HG02623 (cell line): ENCODE results near the gene FOXJ3.

Experiments
- ATAC-seq: cut with Tn5 transposase; IDR thresholded peaks from one replicate; pipeline ENCODE4 v1.9.1; 2021; ENCODE audit warnings: moderate library complexity; ENCODE audit not compliant: unreplicated experiment

Gene FOXJ3

GRCh38 chr1:42311897-42312296 lies 23.1 kb downstream of the FOXJ3 start:
- no peak for ATAC-seq

- no peak for ATAC-seq
Observed at GRCh38 chr1:42311138-42311537, 23.9 kb downstream of the FOXJ3 start.

DNA sequence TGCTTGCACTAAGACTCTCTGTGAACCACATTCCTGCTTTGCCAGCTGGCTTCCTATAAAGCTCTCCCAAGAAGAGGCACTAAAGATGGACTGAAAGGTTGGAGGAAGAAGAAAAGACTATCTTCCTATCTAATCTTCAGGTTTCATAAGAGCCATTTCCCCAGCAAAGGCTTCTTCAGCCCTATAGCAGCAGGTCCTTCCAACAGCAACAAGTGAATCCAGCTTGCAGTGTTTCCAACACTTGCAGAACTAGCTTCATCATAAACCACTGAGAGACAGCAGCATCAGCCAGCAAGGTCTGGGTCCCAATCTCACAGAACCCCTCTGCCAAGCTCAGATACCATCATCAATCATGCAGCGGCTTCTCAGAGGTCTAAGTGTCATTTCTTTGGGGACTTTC lies 28.1 kb downstream of the FOXJ3 start:
- ATAC-seq: no peak

DNA sequence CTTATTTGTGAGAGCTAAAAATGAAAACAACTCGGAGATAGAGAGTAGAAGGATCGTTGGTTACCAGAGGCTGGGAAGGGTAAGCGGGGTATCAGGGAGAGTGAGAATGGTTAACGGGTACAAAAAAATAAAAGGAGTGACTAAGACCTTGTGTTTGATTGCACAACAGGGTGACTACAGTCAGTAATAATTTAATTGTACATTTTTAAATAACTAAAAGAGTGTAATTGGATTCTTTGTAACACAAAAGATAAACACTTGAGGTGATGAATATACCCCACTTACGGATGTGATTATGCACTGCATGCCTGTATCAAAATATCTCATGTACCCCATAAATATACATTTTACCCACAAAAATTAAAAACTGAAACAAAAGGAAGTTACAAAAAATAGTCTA lies 29.4 kb downstream of the FOXJ3 start:
- ATAC-seq: no peak

GRCh38 chr1:42302034-42302433 lies 33.0 kb downstream of the FOXJ3 start:
- no peak for ATAC-seq

GRCh38 chr1:42298520-42298919 lies 36.5 kb downstream of the FOXJ3 start:
- no peak for ATAC-seq

- ATAC-seq: no peak
Observed at GRCh38 chr1:42295816-42296215, 39.2 kb downstream of the FOXJ3 start.

- ATAC-seq: no peak
Observed at GRCh38 chr1:42290130-42290529, 44.9 kb downstream of the FOXJ3 start.

DNA sequence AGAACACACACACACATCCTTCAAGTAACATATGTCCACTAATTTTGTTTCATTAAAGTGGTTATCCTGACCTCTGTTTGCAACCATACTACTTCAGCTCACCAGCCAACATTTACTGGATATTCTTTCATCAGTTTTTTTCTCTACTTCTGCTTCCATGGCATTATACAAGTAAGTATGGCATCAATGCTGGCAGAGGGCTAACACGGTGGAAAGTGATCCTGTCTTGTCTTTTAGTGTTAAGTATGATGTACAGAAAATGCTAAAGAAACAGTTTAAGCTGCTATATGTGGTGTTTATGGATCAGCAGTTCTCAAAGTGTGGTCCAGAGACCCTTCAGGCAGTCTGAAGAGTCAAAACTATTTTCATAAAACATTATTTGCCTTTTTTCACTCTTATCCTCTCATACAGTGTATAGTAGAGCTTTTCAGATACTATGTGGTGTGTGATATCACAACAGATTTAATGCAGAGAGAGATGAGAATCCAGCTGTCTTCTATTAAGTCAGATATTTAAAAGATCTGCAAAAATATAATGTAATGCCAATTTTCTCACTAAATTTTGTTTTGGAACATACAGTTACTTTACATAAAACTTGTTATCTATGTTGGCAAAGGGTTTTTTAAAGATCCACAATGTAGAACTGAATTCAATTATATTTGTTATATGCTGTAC lies 46.6 kb downstream of the FOXJ3 start:
- ATAC-seq: no peak

- ATAC-seq: no peak
Observed at GRCh38 chr1:42282867-42283583, 52.0 kb downstream of the FOXJ3 start.

DNA sequence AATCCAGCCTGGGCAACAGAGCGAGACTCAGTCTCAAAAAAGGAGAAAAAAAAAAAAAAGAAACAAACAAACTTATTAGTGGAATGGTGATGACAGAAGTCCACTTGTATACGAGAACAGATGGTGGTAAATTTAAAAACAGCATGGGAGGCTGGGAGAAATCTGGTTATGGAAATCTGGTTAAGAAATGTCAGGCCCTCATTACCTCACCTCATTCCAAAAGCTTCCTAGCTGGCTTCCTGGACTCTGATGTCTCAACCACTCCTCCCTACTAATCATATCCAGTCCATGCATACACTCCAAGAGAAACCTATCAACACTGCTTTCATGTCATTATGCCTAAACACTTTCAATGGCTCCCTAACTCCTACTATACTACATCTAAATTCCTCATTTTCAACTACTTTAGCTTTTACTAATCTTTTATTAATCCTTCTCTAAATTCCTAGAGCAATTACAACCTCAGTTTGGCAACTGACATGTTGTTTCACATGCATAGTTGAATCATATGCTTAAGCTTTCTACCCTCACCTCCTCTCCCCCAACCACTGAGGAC lies 52.9 kb downstream of the FOXJ3 start:
- ATAC-seq: no peak

DNA sequence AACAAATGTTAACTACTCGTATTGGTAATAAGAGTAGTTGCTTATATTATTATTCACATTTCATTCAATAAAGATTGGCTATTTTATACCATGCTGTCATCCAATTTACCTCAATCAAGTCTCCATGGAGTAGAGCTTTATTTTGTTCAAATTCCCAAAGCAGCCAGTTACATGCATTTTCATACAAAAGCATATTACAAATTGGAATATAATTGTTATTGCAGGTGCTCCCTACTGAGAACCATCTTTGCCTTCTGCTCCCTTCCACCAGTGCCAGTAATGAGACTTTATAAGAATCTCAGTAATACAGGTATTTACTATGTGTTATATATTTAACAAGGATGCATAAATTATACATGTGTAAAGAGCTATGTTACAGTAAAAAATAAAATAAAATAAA lies 54.2 kb downstream of the FOXJ3 start:
- ATAC-seq: no peak

GRCh38 chr1:42279055-42279454 lies 56.0 kb downstream of the FOXJ3 start:
- ATAC-seq: no peak

DNA sequence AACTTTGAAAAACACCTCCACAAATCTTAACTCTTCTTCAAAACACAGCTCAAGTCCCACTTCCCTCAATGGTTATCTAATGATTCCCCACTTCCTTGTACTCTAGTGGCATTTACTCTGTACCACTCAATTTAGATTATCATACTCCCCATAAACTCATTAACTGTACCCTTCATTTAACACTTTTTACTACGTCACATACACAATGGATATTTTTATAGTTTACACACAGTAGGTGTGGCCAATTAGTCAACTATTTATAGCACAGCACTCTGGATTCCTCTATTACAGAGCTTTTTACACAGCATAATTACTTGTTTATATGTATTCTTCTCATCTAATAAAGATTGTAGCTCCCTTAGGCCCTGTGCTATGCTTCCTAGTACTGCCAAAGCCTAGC lies 62.1 kb downstream of the FOXJ3 start:
- no peak for ATAC-seq

GRCh38 chr1:42267904-42268303 lies 67.1 kb downstream of the FOXJ3 start:
- no peak for ATAC-seq

GRCh38 chr1:42266253-42267135 lies 68.5 kb downstream of the FOXJ3 start:
- ATAC-seq: no peak

GRCh38 chr1:42264511-42265190 lies 70.4 kb downstream of the FOXJ3 start:
- ATAC-seq: no peak

GRCh38 chr1:42263019-42263418 lies 72.0 kb downstream of the FOXJ3 start:
- ATAC-seq: no peak

DNA sequence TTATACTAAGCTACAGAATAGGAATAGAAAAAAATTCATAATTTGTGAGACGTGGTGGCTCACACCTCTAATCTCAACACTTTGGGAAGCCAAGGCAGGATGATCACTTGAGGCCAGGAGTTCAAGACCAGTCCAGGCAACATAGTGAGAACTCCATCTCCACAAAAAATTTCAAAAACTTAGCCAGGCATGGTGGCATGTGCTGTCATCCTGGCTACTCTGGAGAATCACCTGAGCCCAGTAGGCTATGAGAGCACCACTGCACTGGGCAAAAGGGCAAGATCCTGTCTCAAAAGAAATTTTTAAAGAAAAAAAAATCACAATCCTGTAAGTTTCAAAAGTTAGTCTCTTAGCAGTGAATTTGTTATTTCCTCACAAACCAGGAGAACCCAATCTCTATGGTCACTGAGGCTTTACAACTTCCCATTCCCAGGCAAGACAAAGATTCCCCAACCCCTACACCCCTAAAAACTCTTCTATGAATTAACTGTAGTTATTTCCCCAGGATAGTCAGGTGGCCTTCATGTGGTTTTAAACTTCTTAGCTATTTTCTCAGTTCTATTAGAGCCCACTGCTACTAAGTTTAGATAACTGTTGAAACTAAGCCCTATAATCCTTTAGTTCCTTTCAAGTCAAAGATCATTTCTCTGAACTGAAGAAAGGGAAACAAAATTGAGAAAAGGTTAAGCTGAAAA lies 74.5 kb downstream of the FOXJ3 start:
- ATAC-seq: no peak

GRCh38 chr1:42259739-42260064 lies 75.3 kb downstream of the FOXJ3 start:
- ATAC-seq: no peak
